ENCODE results near the gene CALCR. TPM values are rescaled to one million over a fixed set of nuclear protein-coding genes. Genes with fewer than 3 reads are reported as not detected.

Gene CALCR
- total RNA-seq, 3 donors from 2014 or later = not detected

DNA sequence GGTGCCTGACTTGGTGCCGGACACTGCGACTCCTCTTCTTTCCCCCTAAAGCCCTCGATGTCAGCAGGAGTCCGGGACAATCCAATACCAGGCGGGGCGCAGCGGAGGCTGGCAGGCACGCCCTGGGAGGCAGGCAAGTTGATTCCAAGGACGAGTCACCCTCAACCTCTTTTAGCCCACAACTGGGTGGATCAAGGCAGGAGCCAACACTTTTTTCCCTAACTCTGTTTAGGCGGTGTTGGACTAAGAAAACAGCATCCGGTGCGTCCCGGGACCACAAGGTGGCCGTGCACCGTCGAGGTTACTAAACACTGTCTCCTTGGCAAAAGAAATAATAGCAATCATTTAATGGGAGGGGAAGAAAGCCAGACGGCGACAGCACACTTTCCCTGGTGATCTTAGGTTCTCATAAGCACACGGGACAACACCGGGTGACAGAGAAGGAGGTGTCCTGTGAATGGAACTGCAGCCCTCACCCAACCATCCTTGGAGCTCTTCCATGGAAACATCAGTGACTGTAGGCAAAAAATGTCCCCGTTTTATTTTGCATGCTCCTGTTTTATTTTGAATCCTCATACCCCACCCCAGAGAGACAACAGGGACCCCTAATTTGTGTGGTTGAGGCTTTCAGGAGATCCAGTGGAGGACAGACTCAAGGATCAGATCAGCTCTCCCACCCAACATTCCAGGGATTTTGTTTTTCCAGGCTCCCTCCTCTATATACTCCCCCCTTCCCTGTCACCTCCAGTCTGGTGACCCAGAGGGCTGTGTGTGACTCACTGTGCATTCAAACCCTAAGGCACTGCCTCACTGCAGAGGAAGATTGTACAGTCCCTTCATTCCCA is 1.3 kb upstream of the CALCR start:
- Mint-ChIP-seq H3K9me3 (no peaks in the 10 kb centered on the region), H3K4me3 (no peak overlapping the region), H3K36me3 (ENCODE audit: insufficient read depth) (no peaks in the 10 kb centered on the region), H3K27me3 (ENCODE audit: low read depth) (peaks cover 31% of the 10 kb centered on the region), H3K4me1 (ENCODE audit: low read depth) (no peaks in the 10 kb centered on the region)
- no peak for DNase-seq
- no peak for ATAC-seq

DNA sequence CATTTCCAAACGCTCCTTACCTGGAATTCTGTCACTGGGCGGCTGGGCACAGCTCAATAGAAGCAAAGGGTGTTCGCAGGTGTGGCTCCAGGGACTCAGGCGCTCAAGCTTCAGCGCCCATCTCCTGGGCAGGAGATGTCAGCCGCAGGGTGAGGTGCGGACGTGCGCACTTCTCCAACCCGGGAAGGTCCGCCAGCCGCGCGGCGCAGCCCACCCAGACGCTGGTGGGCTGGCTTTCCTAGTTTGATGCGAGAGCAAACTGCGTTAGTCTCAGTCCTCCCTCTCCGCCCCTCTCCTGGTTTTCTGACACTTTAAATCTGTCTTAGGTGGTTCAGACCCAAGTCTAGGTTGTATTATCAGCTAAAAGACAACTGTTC is 267 bp downstream of the CALCR start:
- Mint-ChIP-seq H3K27me3 (ENCODE audit: low read depth) (peaks cover 29% of the 10 kb centered on the region), H3K36me3 (ENCODE audit: insufficient read depth) (no peaks in the 10 kb centered on the region), H3K9me3 (no peaks in the 10 kb centered on the region), H3K4me1 (ENCODE audit: low read depth) (no peaks in the 10 kb centered on the region), H3K4me3 (no peak overlapping the region)
- no peak for ATAC-seq
- no peak for DNase-seq

DNA sequence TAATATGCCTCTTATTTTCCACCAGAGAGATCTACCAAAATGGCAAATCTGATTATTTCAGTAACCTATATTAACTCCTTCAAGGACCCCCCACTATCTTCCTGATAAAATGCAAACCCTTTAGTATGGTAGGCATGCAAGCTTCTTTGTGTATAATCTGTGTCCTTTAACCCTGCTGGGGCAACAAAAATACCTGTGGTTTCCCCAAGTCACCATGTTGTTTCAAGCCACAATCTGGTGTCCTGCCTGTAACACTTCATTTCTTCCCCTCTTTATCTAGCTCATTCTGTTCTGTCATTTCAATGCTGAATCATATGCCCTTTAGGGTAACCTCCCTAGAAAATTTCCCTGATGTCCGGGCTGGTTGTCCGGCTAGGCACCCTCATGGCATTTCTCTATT is 5.3 kb downstream of the CALCR start:
- H3K9me3 Mint-ChIP-seq = no peaks in the 10 kb centered on the region
- H3K36me3 Mint-ChIP-seq (ENCODE audit: insufficient read depth) = no peaks in the 10 kb centered on the region
- H3K4me3 Mint-ChIP-seq = no peak overlapping the region
- ATAC-seq = no peak
- peaks cover 5% of the 10 kb centered on the region for H3K27me3 Mint-ChIP-seq (ENCODE audit: low read depth)
- no peaks in the 10 kb centered on the region for H3K4me1 Mint-ChIP-seq (ENCODE audit: low read depth)
- DNase-seq = no peak

DNA sequence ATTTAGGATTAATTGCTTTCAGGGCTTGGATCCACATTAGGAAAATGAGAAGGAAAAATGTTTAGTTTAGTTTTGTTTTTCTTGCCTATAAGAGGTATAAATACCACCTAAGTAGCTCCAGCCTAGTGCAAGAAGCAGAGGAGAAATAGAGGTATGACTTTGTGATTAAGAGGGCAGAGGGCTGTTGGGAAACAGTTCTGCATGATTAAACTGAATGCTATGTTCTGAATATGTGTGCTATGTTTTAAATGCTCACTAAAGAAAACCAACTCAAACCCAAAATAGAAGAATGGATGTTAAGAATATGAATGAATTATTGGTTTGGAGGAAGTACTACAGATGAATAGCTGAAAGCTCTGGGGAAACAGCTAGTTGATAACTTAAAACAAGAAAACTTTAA is 7.6 kb downstream of the CALCR start:
- ATAC-seq = no peak
- no peak for DNase-seq
- Mint-ChIP-seq H3K36me3 (ENCODE audit: insufficient read depth) (no peaks in the 10 kb centered on the region), H3K9me3 (no peaks in the 10 kb centered on the region), H3K4me1 (ENCODE audit: low read depth) (no peaks in the 10 kb centered on the region), H3K27me3 (ENCODE audit: low read depth) (no peaks in the 10 kb centered on the region), H3K4me3 (no peak overlapping the region)

DNA sequence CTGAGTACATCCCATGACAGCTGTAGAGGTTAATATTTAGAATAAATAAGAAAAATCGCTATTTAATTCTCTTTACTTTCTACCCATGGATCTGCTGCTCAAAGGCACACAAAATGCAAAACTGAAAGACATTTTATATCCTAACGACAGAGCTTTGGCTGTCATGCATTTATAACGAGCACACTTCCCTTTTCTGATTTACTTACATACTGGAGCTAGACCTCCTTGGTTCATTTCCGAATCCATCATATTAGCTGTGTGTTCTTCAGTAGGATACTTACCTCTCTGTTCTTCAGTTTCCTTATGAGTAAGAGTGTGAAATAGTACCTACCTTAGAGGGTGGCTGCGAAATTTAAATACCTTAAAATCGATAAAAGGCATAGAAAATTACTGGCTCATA is 10.9 kb downstream of the CALCR start:
- DNase-seq (no peak), ATAC-seq (no peak)
- no peaks in the 10 kb centered on the region for H3K36me3 Mint-ChIP-seq (ENCODE audit: insufficient read depth)
- no peaks in the 10 kb centered on the region for H3K27me3 Mint-ChIP-seq (ENCODE audit: low read depth)
- no peaks in the 10 kb centered on the region for H3K4me1 Mint-ChIP-seq (ENCODE audit: low read depth)
- H3K4me3 Mint-ChIP-seq = no peak overlapping the region
- no peaks in the 10 kb centered on the region for H3K9me3 Mint-ChIP-seq

DNA sequence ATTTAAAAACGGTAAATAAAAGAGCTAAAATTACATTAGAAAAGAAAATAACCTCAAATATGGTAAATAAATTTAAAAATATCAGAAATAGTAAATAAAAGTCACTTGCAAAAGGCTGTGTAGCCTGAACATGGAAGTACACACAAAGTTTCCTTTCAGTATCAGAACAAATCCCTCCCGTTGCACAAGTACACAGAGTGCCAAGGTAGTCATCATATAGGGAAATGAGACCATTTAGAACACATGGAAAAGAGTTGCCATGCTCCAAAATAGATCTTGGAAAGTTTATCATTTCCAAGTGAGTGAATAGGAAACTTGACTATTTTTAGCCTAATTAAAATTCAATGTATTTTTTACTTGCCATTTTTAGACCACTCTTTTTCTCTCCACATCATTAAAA is 11.6 kb downstream of the CALCR start:
- no peak overlapping the region for H3K4me3 Mint-ChIP-seq
- no peak for DNase-seq
- H3K9me3 Mint-ChIP-seq = no peaks in the 10 kb centered on the region
- H3K27me3 Mint-ChIP-seq (ENCODE audit: low read depth) = no peaks in the 10 kb centered on the region
- no peaks in the 10 kb centered on the region for H3K36me3 Mint-ChIP-seq (ENCODE audit: insufficient read depth)
- no peaks in the 10 kb centered on the region for H3K4me1 Mint-ChIP-seq (ENCODE audit: low read depth)
- no peak for ATAC-seq

DNA sequence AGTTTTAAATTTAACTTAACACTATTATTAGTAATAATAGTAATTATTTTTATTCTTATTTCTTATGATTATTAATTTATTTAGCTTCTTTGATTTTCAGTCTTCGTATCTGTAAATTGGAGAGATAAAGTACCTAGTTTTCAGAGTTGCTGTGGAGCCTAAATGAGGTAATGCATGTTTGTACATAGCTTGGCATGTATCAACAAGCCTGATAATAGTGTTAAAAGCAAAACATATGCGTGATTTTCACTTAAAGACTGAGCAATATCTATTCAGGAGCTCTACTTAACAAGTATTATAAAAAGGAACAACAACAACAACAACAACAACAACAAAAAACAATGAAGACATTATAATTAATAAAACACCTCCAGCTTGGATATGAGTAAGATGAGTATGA is 12.4 kb downstream of the CALCR start:
- no peak for ATAC-seq
- H3K4me1 Mint-ChIP-seq (ENCODE audit: low read depth) = no peaks in the 10 kb centered on the region

DNA sequence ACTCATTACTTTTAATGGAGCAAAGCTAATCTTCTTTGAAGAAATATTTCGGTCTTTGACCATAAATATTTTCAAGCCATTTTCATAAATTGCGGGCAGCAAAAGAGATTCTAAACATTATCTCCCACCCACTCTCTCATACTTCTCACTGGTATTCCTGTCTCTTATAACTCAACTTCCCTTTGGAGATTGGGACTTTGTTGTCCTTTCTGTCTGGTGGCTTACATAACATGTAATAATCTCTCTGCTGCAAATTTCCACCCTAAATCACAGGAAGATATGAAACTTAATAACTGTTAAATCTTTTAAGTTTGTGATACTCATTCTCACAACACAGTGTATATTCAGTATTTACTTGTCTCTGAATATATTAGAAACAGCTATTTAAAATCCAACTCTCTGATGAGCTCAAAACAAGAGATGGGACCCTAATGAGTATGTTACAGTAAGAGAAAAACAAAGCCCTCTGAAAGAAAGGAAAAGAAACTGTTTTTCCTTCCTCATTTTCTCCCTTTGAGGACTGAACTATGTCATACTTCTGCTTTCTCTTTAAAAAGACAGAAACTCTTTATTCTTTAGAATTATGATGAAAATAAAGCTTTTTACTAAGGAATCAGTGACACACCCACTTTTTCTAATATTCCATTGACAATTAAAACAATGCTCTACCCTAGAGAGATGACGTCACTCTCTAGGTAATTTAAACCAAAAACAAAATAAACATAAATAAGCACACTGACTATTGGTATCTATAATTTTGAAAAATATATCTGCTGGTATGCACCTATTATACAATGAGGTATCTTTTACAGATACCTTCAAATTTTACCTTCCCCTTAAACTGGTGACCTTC is 14.7 kb downstream of the CALCR start:
- ATAC-seq (no peak), DNase-seq (no peak)
- Mint-ChIP-seq H3K4me3 (no peak overlapping the region), H3K36me3 (ENCODE audit: insufficient read depth) (no peaks in the 10 kb centered on the region), H3K27me3 (ENCODE audit: low read depth) (no peaks in the 10 kb centered on the region), H3K4me1 (ENCODE audit: low read depth) (no peaks in the 10 kb centered on the region), H3K9me3 (no peaks in the 10 kb centered on the region)

More for the DNA sequence above, 12.4 kb downstream of the CALCR start:
- Mint-ChIP-seq H3K9me3 (no peaks in the 10 kb centered on the region), H3K36me3 (ENCODE audit: insufficient read depth) (no peaks in the 10 kb centered on the region), H3K27me3 (ENCODE audit: low read depth) (no peaks in the 10 kb centered on the region), H3K4me3 (no peak overlapping the region)
- DNase-seq = no peak

DNA sequence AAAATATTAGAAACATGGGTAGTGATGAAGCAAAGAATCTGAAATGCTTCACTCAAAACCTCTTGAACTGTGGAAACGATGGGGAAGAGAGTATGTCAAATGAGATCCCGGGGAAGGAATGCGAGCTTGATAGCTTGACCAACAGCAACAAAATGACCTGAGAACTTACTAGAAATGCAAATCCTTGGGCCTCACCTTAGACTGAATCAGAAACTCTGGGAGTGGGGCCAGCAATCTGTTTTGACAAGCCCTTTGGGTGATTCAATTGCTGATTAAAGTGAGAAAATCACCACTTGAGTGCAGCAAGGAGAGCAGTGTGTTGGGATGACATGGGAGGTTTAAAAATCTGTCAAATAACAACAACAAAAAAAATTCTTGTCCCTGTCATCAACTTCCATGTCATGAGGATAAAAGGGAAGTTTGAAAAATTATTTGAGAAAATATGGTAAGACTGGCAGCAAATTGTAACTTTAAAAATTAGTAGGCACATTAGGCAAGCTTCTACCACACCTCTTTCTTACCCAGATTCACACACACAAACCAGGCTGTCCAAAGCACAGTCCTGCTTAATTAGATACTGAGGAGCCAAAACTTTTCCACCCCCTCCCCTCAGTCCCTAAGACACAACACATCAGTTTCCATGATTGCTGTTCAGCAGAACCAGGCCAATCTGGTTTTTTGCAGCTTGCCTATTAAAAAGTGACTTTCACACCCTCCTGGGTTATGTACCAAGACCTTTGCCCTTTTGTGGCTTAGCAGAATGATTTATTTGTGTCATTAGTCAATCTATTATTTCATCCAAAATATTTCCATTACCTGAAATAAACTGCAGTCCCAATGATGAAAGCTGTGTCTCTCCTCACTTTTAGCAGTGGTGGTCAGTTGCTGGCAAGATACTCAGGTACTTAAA is 15.6 kb downstream of the CALCR start:
- ATAC-seq (no peak), DNase-seq (no peak)
- Mint-ChIP-seq H3K9me3 (no peaks in the 10 kb centered on the region), H3K4me1 (ENCODE audit: low read depth) (no peaks in the 10 kb centered on the region), H3K27me3 (ENCODE audit: low read depth) (no peaks in the 10 kb centered on the region), H3K4me3 (no peak overlapping the region), H3K36me3 (ENCODE audit: insufficient read depth) (no peaks in the 10 kb centered on the region)

DNA sequence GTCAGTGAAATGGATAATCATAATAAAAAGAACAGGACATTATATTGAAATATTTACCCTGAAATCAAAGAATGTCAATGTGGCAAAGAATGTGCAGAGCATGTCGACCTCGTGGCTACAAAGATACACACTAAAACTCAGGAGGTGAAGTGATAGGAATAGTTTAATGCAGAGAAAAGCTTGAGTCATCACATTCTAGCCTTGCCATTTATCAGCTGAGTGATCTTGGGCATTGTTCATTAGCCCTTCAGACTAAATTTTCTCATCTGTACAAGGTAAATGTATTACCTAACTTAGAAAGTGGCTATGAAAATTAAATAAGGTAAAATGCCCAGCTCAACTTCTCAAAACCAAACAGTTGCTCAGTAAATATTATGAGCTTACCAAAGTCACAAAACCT is 22.6 kb downstream of the CALCR start:
- no peaks in the 10 kb centered on the region for H3K36me3 Mint-ChIP-seq (ENCODE audit: insufficient read depth)
- DNase-seq = no peak
- no peaks in the 10 kb centered on the region for H3K27me3 Mint-ChIP-seq (ENCODE audit: low read depth)
- no peaks in the 10 kb centered on the region for H3K4me1 Mint-ChIP-seq (ENCODE audit: low read depth)
- no peaks in the 10 kb centered on the region for H3K9me3 Mint-ChIP-seq
- no peak for ATAC-seq
- H3K4me3 Mint-ChIP-seq = no peak overlapping the region

DNA sequence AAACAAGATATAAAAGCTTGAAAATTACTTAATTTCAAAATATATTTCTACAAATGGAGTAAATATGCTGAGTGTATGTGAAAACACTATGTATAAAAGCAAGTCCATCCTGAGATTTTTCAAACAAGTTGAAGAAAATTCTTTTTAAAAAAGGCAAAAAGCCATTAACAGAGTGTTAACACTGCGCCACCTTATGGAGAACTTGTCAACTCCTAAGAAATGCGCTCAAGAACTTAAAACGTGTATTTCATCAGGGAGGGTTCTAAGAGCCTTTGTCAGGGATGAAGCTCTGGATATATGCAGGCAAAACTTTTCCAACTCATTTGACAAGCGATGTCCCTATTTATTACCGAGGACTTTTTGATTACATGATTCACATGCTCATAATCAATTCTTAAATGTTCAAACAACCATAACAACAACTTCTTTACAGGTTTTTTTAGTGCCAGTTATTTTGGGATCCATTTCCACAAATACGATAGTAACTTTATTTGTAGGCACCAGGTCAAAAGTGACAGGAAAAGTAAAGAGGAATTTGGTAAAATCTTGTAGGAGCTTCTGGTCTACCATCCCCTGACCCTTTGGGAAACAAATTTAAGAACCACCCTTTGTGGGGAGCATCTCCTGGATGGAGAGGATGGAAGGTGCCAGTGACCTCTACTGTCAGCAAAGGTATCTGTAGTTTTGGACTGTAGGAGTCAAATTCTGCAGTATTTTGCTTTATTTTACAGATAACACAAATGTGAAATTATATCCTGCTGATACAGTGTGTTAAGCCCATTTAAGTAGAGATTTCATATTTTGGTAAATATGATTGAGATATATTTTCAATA is 23.2 kb downstream of the CALCR start:
- no peaks in the 10 kb centered on the region for H3K9me3 Mint-ChIP-seq
- DNase-seq (no peak), ATAC-seq (no peak)
- no peaks in the 10 kb centered on the region for H3K36me3 Mint-ChIP-seq (ENCODE audit: insufficient read depth)
- H3K27me3 Mint-ChIP-seq (ENCODE audit: low read depth) = no peaks in the 10 kb centered on the region
- no peaks in the 10 kb centered on the region for H3K4me1 Mint-ChIP-seq (ENCODE audit: low read depth)
- H3K4me3 Mint-ChIP-seq = no peak overlapping the region

DNA sequence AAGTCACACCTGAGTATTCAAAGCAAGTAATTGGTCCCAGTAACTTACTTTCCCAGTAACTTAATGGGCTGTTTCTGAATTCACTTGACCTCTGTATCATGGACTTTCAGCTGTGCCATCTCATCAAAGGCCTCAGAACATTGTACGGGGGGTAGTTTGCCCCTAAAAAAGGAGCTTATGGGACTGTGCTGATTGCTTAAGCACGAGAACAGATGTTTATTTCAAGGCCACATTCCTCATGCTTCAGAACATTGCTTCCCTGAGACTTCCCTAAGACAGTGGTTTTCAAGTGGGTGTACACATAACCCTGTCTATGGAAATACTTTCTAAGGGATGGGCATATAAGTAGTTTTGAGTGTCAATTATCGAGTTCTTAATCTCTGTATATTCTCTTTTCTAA is 26.8 kb downstream of the CALCR start:
- no peaks in the 10 kb centered on the region for H3K9me3 Mint-ChIP-seq
- no peaks in the 10 kb centered on the region for H3K27me3 Mint-ChIP-seq (ENCODE audit: low read depth)
- no peaks in the 10 kb centered on the region for H3K36me3 Mint-ChIP-seq (ENCODE audit: insufficient read depth)
- H3K4me1 Mint-ChIP-seq (ENCODE audit: low read depth) = no peaks in the 10 kb centered on the region
- ATAC-seq = no peak
- no peak overlapping the region for H3K4me3 Mint-ChIP-seq
- DNase-seq = no peak

DNA sequence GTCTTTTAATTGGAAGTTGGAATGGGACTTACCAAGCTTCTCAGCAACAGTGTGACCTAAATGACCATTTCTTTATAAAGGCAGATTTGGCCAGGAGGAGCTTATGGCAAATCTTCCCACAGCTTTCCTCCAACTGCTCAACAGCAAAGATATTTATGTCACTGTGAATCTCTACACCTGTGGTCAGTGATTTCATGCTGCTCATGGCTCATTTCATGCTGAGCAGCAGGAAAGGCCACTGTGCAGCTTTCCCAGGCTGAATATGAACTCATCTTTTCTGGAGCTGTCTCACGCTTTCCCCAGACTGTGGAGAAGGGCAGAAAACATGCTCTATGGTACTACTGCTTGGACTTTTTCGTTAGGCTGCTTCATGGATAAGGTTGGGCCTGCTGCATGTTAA is 29.8 kb downstream of the CALCR start:
- H3K27me3 Mint-ChIP-seq (ENCODE audit: low read depth) = no peaks in the 10 kb centered on the region
- DNase-seq (no peak), ATAC-seq (no peak)
- no peaks in the 10 kb centered on the region for H3K4me1 Mint-ChIP-seq (ENCODE audit: low read depth)
- no peaks in the 10 kb centered on the region for H3K36me3 Mint-ChIP-seq (ENCODE audit: insufficient read depth)
- H3K4me3 Mint-ChIP-seq = no peak overlapping the region
- H3K9me3 Mint-ChIP-seq = no peaks in the 10 kb centered on the region

Data from activated T-cell treated with anti-CD3 and anti-CD28 coated beads, Interleukin-2, amount 50 U/mL, for 4 hours (primary cell).